HG02938 (cell line): Measurements from ENCODE around the gene ARCN1.
"Not testable (repeated sequence)": the region's sequence is repeated elsewhere in the genome, so short reads cannot be mapped to it uniquely, and the experiment has no call there.

Experiments
- ATAC-seq: cut with Tn5 transposase; IDR thresholded peaks from one replicate; pipeline ENCODE4 v1.9.1; 2021; ENCODE audit warnings: mild to moderate bottlenecking, moderate library complexity; ENCODE audit not compliant: unreplicated experiment

The ARCN1 gene

GRCh38 chr11:118544010-118544646 lies 28.1 kb upstream of the ARCN1 start:
- no peak for ATAC-seq

GRCh38 chr11:118544647-118545010 lies 27.6 kb upstream of the ARCN1 start:
- no peak for ATAC-seq

- ATAC-seq, result no peak
These were observed 26.7 kb upstream of the ARCN1 start for GRCh38 chr11:118545533-118545932.

GRCh38 chr11:118547132-118547531 lies 25.1 kb upstream of the ARCN1 start:
- ATAC-seq, result no peak

GRCh38 chr11:118552341-118552740 lies 19.9 kb upstream of the ARCN1 start:
- no peak for ATAC-seq

- ATAC-seq, result no peak
These were observed 11.4 kb upstream of the ARCN1 start for GRCh38 chr11:118560806-118561205.

- no peak for ATAC-seq
These were observed 7.2 kb upstream of the ARCN1 start for GRCh38 chr11:118565051-118565450.

GRCh38 chr11:118569670-118570069 lies 2.5 kb upstream of the ARCN1 start:
- no peak for ATAC-seq

GRCh38 chr11:118570787-118571186 lies 1.4 kb upstream of the ARCN1 start:
- ATAC-seq, result no peak

GRCh38 chr11:118571701-118572060 lies 528 bp upstream of the ARCN1 start:
- ATAC-seq, result peak; percentile 16

- ATAC-seq, result peak; percentile 7
These were observed 857 bp downstream of the ARCN1 start for GRCh38 chr11:118572981-118573550.

- no peak for ATAC-seq
These were observed 2.4 kb downstream of the ARCN1 start for GRCh38 chr11:118574636-118575035.

- not testable (repeated sequence) for ATAC-seq
These were observed 5.8 kb downstream of the ARCN1 start for GRCh38 chr11:118577995-118578394.

GRCh38 chr11:118581057-118581456 lies 8.8 kb downstream of the ARCN1 start:
- no peak for ATAC-seq

GRCh38 chr11:118587952-118588351 lies 15.7 kb downstream of the ARCN1 start:
- no peak for ATAC-seq

- no peak for ATAC-seq
These were observed 20.6 kb downstream of the ARCN1 start for GRCh38 chr11:118592616-118593367.

- not testable (repeated sequence) for ATAC-seq
These were observed 22.8 kb downstream of the ARCN1 start for GRCh38 chr11:118594984-118595383.

- no peak for ATAC-seq
These were observed 24.3 kb downstream of the ARCN1 start for GRCh38 chr11:118596224-118597146.

- ATAC-seq, result no peak
These were observed 25.3 kb downstream of the ARCN1 start for GRCh38 chr11:118597556-118597955.

- no peak for ATAC-seq
These were observed 30.1 kb downstream of the ARCN1 start for GRCh38 chr11:118602331-118602730.

- not testable (repeated sequence) for ATAC-seq
These were observed 31.5 kb downstream of the ARCN1 start for GRCh38 chr11:118603709-118604108.
